Muscle of leg (tissue), 11 donors: Measurements from ENCODE around the gene NDUFAF2. TPM values are rescaled to one million over a fixed set of nuclear protein-coding genes. Genes with fewer than 3 reads are reported as not detected.

ENCODE experiments used
- DNase-seq: peaks from one replicate; pipeline ENCODE4 v3.0.0; 2013
- H3K27ac ChIP-seq: one replicate; pipeline ENCODE4 v1.5.1; 2013; ENCODE audit warnings: mild to moderate bottlenecking, low read length, control low read depth
- H3K27me3 ChIP-seq: one replicate; pipeline ENCODE4 v1.6.1; 2013; ENCODE audit warnings: low read length; ENCODE audit not compliant: control insufficient read depth, insufficient read depth
- H3K36me3 ChIP-seq: one replicate; pipeline ENCODE4 v1.6.1; 2013; ENCODE audit warnings: low read length; ENCODE audit not compliant: control insufficient read depth, insufficient read depth
- H3K4me1 ChIP-seq: one replicate; pipeline ENCODE4 v1.6.1; 2013; ENCODE audit warnings: low read length; ENCODE audit not compliant: control insufficient read depth, insufficient read depth
- H3K4me3 ChIP-seq: one replicate; pipeline ENCODE4 v1.5.1; 2013; ENCODE audit warnings: low read length, control low read depth
- H3K9me3 ChIP-seq: replicated peaks from 2 replicates; pipeline ENCODE4 v1.6.1; 2013; ENCODE audit warnings: low read depth, low read length; ENCODE audit not compliant: control insufficient read depth
- WGBS: methylation state at CpG from one replicate; pipeline ENCODE4 v1.1.5; 2013; ENCODE audit warnings: missing lambda C conversion rate; ENCODE audit not compliant: insufficient coverage; 5-methylcytosine and 5-hydroxymethylcytosine counted together
- polyA plus RNA-seq, 8 donors: library from polyadenylated mRNA; unstranded; fragments of 120-200 nt; gene quantifications; one replicate each; pipeline versions ENCODE4 v1.2.1 to v1.2.3, GENCODE V29; 2013; ENCODE audit warnings: inconsistent platforms in 1 of 8, low replicate concordance in 1 of 8; ENCODE audit not compliant: insufficient read length in 8 of 8, insufficient read depth in 1 of 8
- total RNA-seq: library from RNA; stranded (reverse); fragments of 120-200 nt; gene quantifications from one replicate; pipeline ENCODE4 v1.2.4, GENCODE V29; 2013

Gene NDUFAF2
- total and polyA plus RNA-seq, 9 donors: 21.4 to 34.4 (median 30.6) TPM

GRCh38 chr5:61139094-61139873, 194.3 kb downstream of the NDUFAF2 start:
- no peak for DNase-seq
- no peaks in the 10 kb centered on the region for H3K36me3 ChIP-seq
- 74% methylated on average over 3 of the region's 5 CpGs for WGBS

DNA sequence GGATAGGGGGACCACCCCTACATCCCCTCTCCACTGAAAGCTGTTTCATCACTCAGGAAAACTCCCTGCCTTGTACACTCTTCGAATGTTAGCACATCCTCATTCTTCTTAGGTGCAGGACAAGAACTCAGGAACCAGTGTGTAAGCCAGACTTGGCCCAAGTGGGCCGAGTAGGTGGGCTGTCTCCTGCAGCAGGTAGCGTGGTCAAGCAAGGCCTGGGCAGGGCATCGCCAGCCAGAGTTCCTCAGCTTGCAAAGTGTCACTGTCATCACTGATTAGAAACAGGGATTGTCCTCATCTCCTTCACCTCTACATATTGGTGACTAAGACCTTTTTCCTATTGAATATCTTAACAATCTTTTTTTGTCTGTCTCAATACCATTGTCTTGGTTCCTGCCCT, 194.9 kb downstream of the NDUFAF2 start:
- WGBS: 92% methylated on average over 4 of the region's 4 CpGs
- no peaks in the 10 kb centered on the region for H3K27me3 ChIP-seq
- no peak for DNase-seq
- no peak overlapping the region for H3K27ac ChIP-seq
- no peaks in the 10 kb centered on the region for H3K4me1 ChIP-seq
- no peaks in the 10 kb centered on the region for H3K36me3 ChIP-seq
- H3K4me3 ChIP-seq: no peak overlapping the region
- no peaks in the 10 kb centered on the region for H3K9me3 ChIP-seq

More at GRCh38 chr5:61139094-61139873, 194.3 kb downstream of the NDUFAF2 start:
- no peaks in the 10 kb centered on the region for H3K9me3 ChIP-seq
- no peak overlapping the region for H3K27ac ChIP-seq
- H3K4me3 ChIP-seq: no peak overlapping the region
- H3K27me3 ChIP-seq: no peaks in the 10 kb centered on the region
- H3K4me1 ChIP-seq: no peaks in the 10 kb centered on the region

DNA sequence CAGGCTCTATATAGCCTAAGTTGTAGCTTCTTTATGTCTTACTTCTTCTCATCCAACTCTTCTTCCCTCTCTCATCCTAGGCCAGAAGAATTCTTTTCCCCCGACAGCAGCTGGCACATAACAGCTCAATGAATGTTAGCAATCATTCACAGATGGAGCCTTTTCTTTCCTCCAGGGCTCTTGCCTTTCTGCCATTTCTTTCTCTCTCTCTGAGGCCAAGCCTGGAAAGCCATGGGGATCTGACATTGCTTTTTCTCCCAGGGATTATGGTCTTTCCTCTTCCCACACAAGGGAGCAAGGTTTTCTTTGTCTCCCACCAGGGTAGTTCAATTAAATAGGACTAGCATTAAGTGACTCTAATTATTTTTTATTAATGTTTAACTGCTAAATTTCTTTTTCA, 196.8 kb downstream of the NDUFAF2 start:
- no peak overlapping the region for H3K4me3 ChIP-seq
- H3K27me3 ChIP-seq: no peaks in the 10 kb centered on the region
- no peak for DNase-seq
- H3K36me3 ChIP-seq: no peaks in the 10 kb centered on the region
- no peaks in the 10 kb centered on the region for H3K9me3 ChIP-seq
- no peaks in the 10 kb centered on the region for H3K4me1 ChIP-seq
- 0% methylated on average over 1 of the region's 1 CpG for WGBS
- H3K27ac ChIP-seq: no peak overlapping the region

- no peaks in the 10 kb centered on the region for H3K4me1 ChIP-seq
- no CpG with 5 or more reads among the region's 1 CpG for WGBS
- no peaks in the 10 kb centered on the region for H3K9me3 ChIP-seq
- H3K27me3 ChIP-seq: no peaks in the 10 kb centered on the region
- H3K27ac ChIP-seq: no peak overlapping the region
- H3K36me3 ChIP-seq: no peaks in the 10 kb centered on the region
- no peak overlapping the region for H3K4me3 ChIP-seq
- DNase-seq: no peak
Observed at GRCh38 chr5:61142391-61142790, 197.4 kb downstream of the NDUFAF2 start.

DNA sequence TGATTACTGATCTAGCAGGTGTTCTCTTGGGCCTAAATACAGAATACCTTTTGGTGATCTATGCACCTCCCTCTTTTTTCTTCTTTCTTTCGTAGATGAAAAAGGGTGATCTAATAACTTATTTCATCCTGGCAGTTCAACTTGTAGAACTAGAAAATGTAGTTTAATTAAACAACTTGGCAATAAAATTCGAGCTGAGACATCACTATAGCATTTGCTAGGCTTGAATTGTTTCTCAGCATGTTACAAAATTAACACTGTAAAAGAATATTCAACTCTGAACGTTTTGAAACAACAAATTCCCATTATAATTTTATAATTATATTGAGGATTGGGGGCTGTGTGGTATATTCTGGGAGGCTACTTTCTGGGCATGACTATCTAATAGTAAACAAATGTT, 197.8 kb downstream of the NDUFAF2 start:
- no peak for DNase-seq
- no CpG with 5 or more reads among the region's 3 CpGs for WGBS
- Histone ChIP-seq H3K9me3 (no peaks in the 10 kb centered on the region), H3K27me3 (no peaks in the 10 kb centered on the region), H3K4me1 (no peaks in the 10 kb centered on the region), H3K4me3 (no peak overlapping the region), H3K27ac (no peak overlapping the region), H3K36me3 (no peaks in the 10 kb centered on the region)

- Histone ChIP-seq H3K36me3 (no peaks in the 10 kb centered on the region), H3K9me3 (no peaks in the 10 kb centered on the region), H3K27me3 (no peaks in the 10 kb centered on the region), H3K27ac (no peak overlapping the region), H3K4me1 (no peaks in the 10 kb centered on the region), H3K4me3 (no peak overlapping the region)
- no peak for DNase-seq
Observed at GRCh38 chr5:61148515-61148914, 203.5 kb downstream of the NDUFAF2 start.

DNA sequence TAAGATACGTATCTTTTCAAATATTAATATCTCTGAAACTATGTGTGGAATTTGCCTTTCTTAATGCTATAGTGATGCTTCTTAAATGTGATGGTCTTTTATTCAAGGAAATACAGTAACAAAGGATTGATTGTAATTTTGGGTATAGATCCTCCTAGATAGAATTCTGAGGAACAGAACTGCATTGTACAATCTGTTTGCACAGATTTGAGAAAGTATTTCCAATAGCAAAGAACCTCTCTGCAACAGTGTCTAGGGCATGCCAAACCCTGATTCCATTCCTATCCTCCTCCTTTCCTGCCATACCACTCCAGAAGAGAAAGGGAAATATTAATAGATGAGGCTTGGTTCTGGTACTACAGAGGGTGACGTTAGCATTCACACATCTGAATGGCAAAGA, 206.9 kb downstream of the NDUFAF2 start:
- no peaks in the 10 kb centered on the region for H3K9me3 ChIP-seq
- no peak overlapping the region for H3K4me3 ChIP-seq
- no peaks in the 10 kb centered on the region for H3K4me1 ChIP-seq
- no peaks in the 10 kb centered on the region for H3K36me3 ChIP-seq
- DNase-seq: no peak
- no peak overlapping the region for H3K27ac ChIP-seq
- no CpG with 5 or more reads among the region's 2 CpGs for WGBS
- H3K27me3 ChIP-seq: no peaks in the 10 kb centered on the region

GRCh38 chr5:61159070-61159469, 214.1 kb downstream of the NDUFAF2 start:
- H3K27ac ChIP-seq: no peak overlapping the region
- no CpG with 5 or more reads among the region's 3 CpGs for WGBS
- DNase-seq: no peak
- H3K4me3 ChIP-seq: no peak overlapping the region
- H3K9me3 ChIP-seq: no peaks in the 10 kb centered on the region
- H3K4me1 ChIP-seq: peaks cover 5% of the 10 kb centered on the region
- H3K36me3 ChIP-seq: peaks cover 10% of the 10 kb centered on the region
- no peaks in the 10 kb centered on the region for H3K27me3 ChIP-seq

- Histone ChIP-seq H3K27me3 (no peaks in the 10 kb centered on the region), H3K27ac (no peak overlapping the region), H3K36me3 (peaks cover 10% of the 10 kb centered on the region), H3K4me1 (peaks cover 5% of the 10 kb centered on the region), H3K4me3 (no peak overlapping the region), H3K9me3 (no peaks in the 10 kb centered on the region)
- WGBS: 35% methylated on average over 2 of the region's 4 CpGs
- DNase-seq: peak; percentile 40
Observed at GRCh38 chr5:61159836-61160235, 214.8 kb downstream of the NDUFAF2 start.

- no peak for DNase-seq
- Histone ChIP-seq H3K27ac (no peak overlapping the region), H3K4me1 (peaks cover 5% of the 10 kb centered on the region), H3K4me3 (no peak overlapping the region), H3K9me3 (no peaks in the 10 kb centered on the region), H3K27me3 (no peaks in the 10 kb centered on the region), H3K36me3 (peaks cover 10% of the 10 kb centered on the region)
- WGBS: 92% methylated on average over 3 of the region's 3 CpGs
Observed at GRCh38 chr5:61160497-61160896, 215.5 kb downstream of the NDUFAF2 start.
